ENCODE measurements around the gene GREB1L.

Gene GREB1L

GRCh38 chr18:21490748-21491147 is 248.7 kb downstream of the GREB1L start:
- no peak for DNase-seq

GRCh38 chr18:21496277-21496835 is 254.3 kb downstream of the GREB1L start:
- no peak for DNase-seq

GRCh38 chr18:21499997-21500396 is 258.0 kb downstream of the GREB1L start:
- DNase-seq: no peak

GRCh38 chr18:21502661-21503060 is 260.6 kb downstream of the GREB1L start:
- no peak for DNase-seq

- DNase-seq: no peak
Observed at GRCh38 chr18:21507913-21508701, 266.1 kb downstream of the GREB1L start.

GRCh38 chr18:21509062-21509461 is 267.0 kb downstream of the GREB1L start:
- no peak for DNase-seq

GRCh38 chr18:21513292-21513691 is 271.3 kb downstream of the GREB1L start:
- no peak for DNase-seq

GRCh38 chr18:21513741-21514140 is 271.7 kb downstream of the GREB1L start:
- DNase-seq: no peak

- no peak for DNase-seq
Observed at GRCh38 chr18:21522530-21522929, 280.5 kb downstream of the GREB1L start.

- no peak for DNase-seq
Observed at GRCh38 chr18:21525916-21526315, 283.9 kb downstream of the GREB1L start.

- no peak for DNase-seq
Observed at GRCh38 chr18:21526463-21526862, 284.4 kb downstream of the GREB1L start.

GRCh38 chr18:21534327-21534726 is 292.3 kb downstream of the GREB1L start:
- DNase-seq: no peak

GRCh38 chr18:21538230-21538629 is 296.2 kb downstream of the GREB1L start:
- DNase-seq: no peak

- DNase-seq: no peak
Observed at GRCh38 chr18:21546423-21546822, 304.4 kb downstream of the GREB1L start.

- no peak for DNase-seq
Observed at GRCh38 chr18:21548647-21549046, 306.6 kb downstream of the GREB1L start.

GRCh38 chr18:21550510-21550970 is 308.5 kb downstream of the GREB1L start:
- DNase-seq: no peak

GRCh38 chr18:21557607-21558253 is 315.7 kb downstream of the GREB1L start:
- DNase-seq: no peak

GRCh38 chr18:21559195-21559594 is 317.2 kb downstream of the GREB1L start:
- no peak for DNase-seq

- DNase-seq: no peak
Observed at GRCh38 chr18:21571772-21572171, 329.7 kb downstream of the GREB1L start.
